Neural cell (in vitro differentiated cells): ENCODE results near the gene ARHGAP27.

Source experiments
- CTCF ChIP-seq: fragments of 450-650 bp; IDR thresholded peaks from 2 replicates; pipeline ENCODE4 v1.5.1; 2014; ENCODE audit warnings: antibody characterized with exemption, mild to moderate bottlenecking, moderate library complexity; ENCODE audit not compliant: poor library complexity, severe bottlenecking
- EP300 ChIP-seq: fragments of 450-650 bp; conservative IDR thresholded peaks from 2 replicates; pipeline ENCODE4 v1.6.1; 2014; ENCODE audit warnings: antibody characterized with exemption, mild to moderate bottlenecking, moderate library complexity; ENCODE audit not compliant: poor library complexity, severe bottlenecking
- RAD21 ChIP-seq: fragments of 450-650 bp; conservative IDR thresholded peaks from 2 replicates; pipeline ENCODE4 v1.6.1; 2014; ENCODE audit warnings: antibody characterized with exemption, mild to moderate bottlenecking, moderate library complexity
- TAF1 ChIP-seq: IDR thresholded peaks from 2 replicates; pipeline ENCODE4 v1.6.1; 2012; ENCODE audit warnings: low read depth

- TF ChIP-seq EP300 (no peak), TAF1 (no peak), CTCF (no peak), RAD21 (no peak)
These were observed 36.0 kb downstream of the ARHGAP27 start for GRCh38 chr17:45396496-45397205.
